K562 (cell line): Measurements from ENCODE around the gene RFWD3. TPM values are rescaled to one million over a fixed set of nuclear protein-coding genes. Genes with fewer than 3 reads are reported as not detected.

Source experiments
- BMI1 ChIP-seq: fragments of 150-350 bp; IDR thresholded peaks from 2 replicates; pipeline ENCODE4 v1.6.1; 2014; ENCODE audit warnings: low read length
- CREB3L1 ChIP-seq: fragments of 450-650 bp; IDR thresholded peaks from 2 replicates; pipeline ENCODE4 v1.6.1; 2014; ENCODE audit warnings: low read depth, mild to moderate bottlenecking, moderate library complexity, borderline replicate concordance
- ETV1 ChIP-seq: fragments of 450-650 bp; conservative IDR thresholded peaks from 2 replicates; pipeline ENCODE4 v1.6.1; 2016; ENCODE audit warnings: missing genetic modification characterization, control low read depth, low read depth, missing compliant biosample characterization
- FOXK1 ChIP-seq: sonication (generic); formaldehyde crosslinking; IDR thresholded peaks from 2 replicates; pipeline ENCODE4 v1.8.0; 2022; ENCODE audit warnings: missing genetic modification reagents, mild to moderate bottlenecking, borderline replicate concordance
- GABPB2 ChIP-seq: fragments of 250-450 bp; sonication (Bioruptor Pico); conservative IDR thresholded peaks from 2 replicates; pipeline ENCODE4 v1.5.1; 2021; ENCODE audit warnings: mild to moderate bottlenecking
- GATA2 ChIP-seq: sonication (generic); formaldehyde crosslinking; IDR thresholded peaks from 2 replicates; pipeline ENCODE4 v1.4.0; 2020; ENCODE audit warnings: mild to moderate bottlenecking, missing genetic modification reagents
- HDAC1 ChIP-seq, 2 experiments: fragments of 450-650 bp; IDR thresholded peaks; 2 replicates each; pipeline ENCODE4 v1.6.1; 2016 to 2017; ENCODE audit warnings: inconsistent platforms in 1 of 2, mild to moderate bottlenecking in 1 of 2, moderate library complexity in 1 of 2
- HDAC3 ChIP-seq: fragments of 450-650 bp; IDR thresholded peaks from 2 replicates; pipeline ENCODE4 v1.6.1; 2018; ENCODE audit warnings: borderline replicate concordance, mild to moderate bottlenecking, moderate library complexity; ENCODE audit not compliant: partially characterized antibody
- JUN ChIP-seq, 2 experiments: sonication (generic) in 1 of 2; formaldehyde crosslinking in 1 of 2; IDR thresholded peaks; 2 replicates each; pipeline versions ENCODE4 v1.6.1 to v1.8.0; 2012 to 2022; ENCODE audit warnings: borderline replicate concordance in 2 of 2, mild to moderate bottlenecking in 2 of 2, improper control_type of control experiment in 1 of 2, low read depth in 1 of 2, low read length in 1 of 2, missing genetic modification reagents in 1 of 2
- KDM4B ChIP-seq, 2 experiments: fragments of 450-650 bp in 1 of 2; sonication (generic) in 1 of 2; IDR thresholded peaks; 2 replicates each; pipeline ENCODE4 v1.6.1; 2016 to 2017; ENCODE audit warnings: borderline replicate concordance in 2 of 2, antibody characterized with exemption in 1 of 2, low read depth in 1 of 2, mild to moderate bottlenecking in 1 of 2
- MTA1 ChIP-seq: fragments of 450-650 bp; IDR thresholded peaks from 2 replicates; pipeline ENCODE4 v1.6.1; 2017; ENCODE audit warnings: borderline replicate concordance
- PTRF ChIP-seq: fragments of 450-650 bp; IDR thresholded peaks from 2 replicates; pipeline ENCODE4 v1.6.1; 2016; ENCODE audit warnings: mild to moderate bottlenecking, missing genetic modification characterization, missing compliant biosample characterization
- RBM22 ChIP-seq: fragments of 200-400 bp; formaldehyde crosslinking; IDR thresholded peaks from 2 replicates; pipeline ENCODE4 v1.6.1; 2018; ENCODE audit warnings: low read length, low read depth; ENCODE audit not compliant: poor library complexity, severe bottlenecking
- SIN3A ChIP-seq, 2 experiments: fragments of 150-350 bp in 1 of 2; IDR thresholded peaks; 2 replicates each; pipeline ENCODE4 v1.6.1; 2011 to 2016; ENCODE audit warnings: borderline replicate concordance in 2 of 2, low read depth in 2 of 2, low read length in 2 of 2, mild to moderate bottlenecking in 2 of 2, moderate library complexity in 2 of 2; ENCODE audit not compliant: control insufficient read depth in 1 of 2
- SMARCA4 ChIP-seq: fragments of 450-650 bp; IDR thresholded peaks from 2 replicates; pipeline ENCODE4 v1.6.1; 2016
- SMARCE1 ChIP-seq: fragments of 450-650 bp; IDR thresholded peaks from 2 replicates; pipeline ENCODE4 v1.7.1; 2016; ENCODE audit warnings: mild to moderate bottlenecking
- ZBTB26 ChIP-seq: fragments of 450-650 bp; formaldehyde crosslinking; IDR thresholded peaks from 2 replicates; pipeline ENCODE4 v1.4.0; 2022; ENCODE audit warnings: missing genetic modification characterization
- ZNF316 ChIP-seq: fragments of 450-650 bp; IDR thresholded peaks from 2 replicates; pipeline ENCODE4 v1.6.1; 2016
- ZNF592 ChIP-seq: fragments of 450-650 bp; IDR thresholded peaks from 2 replicates; pipeline ENCODE4 v1.6.1; 2017; ENCODE audit warnings: antibody characterized with exemption, mild to moderate bottlenecking
- ZNF668 ChIP-seq: fragments of 250-450 bp; sonication (Bioruptor Pico); IDR thresholded peaks from 2 replicates; pipeline ENCODE4 v1.8.0; 2022; ENCODE audit warnings: mild to moderate bottlenecking, inconsistent platforms
- ZNF695 ChIP-seq: fragments of 450-650 bp; formaldehyde crosslinking; IDR thresholded peaks from 2 replicates; pipeline ENCODE4 v1.4.0; 2020; ENCODE audit warnings: mild to moderate bottlenecking, moderate library complexity
- polyA plus RNA-seq, 8 experiments: library from polyadenylated mRNA; depleted of rRNA in 4 of 8; stranded (reverse) in 5 of 8; unstranded in 3 of 8; fragments of >200 nt; fragmentation: Nextera tagmentation in 2 of 8; fragmentation: Illumina TruSeq in 1 of 8; extraction: Ambion mirVana in 2 of 8; extraction: Trizol in 1 of 8; gene quantifications; 2 replicates each; pipeline versions ENCODE4 v1.2.1 to v1.2.3, GENCODE V29; 2011 to 2014; ENCODE audit warnings: inconsistent platforms in 1 of 8, missing spikeins in 1 of 8
- total RNA-seq, 7 experiments: library from RNA; depleted of rRNA in 6 of 7; stranded (reverse); fragments of >200 nt in 6 of 7; fragmentation: Illumina TruSeq in 2 of 7; extraction: Trizol in 2 of 7; gene quantifications; 2 replicates each; pipeline versions ENCODE4 v1.2.1 to v1.2.3, GENCODE V29; 2011 to 2021; ENCODE audit warnings: low replicate concordance in 1 of 7

Gene RFWD3
- total and polyA plus RNA-seq, 9 of the 15 experiments (the other 6 are each of a cell fraction or from before 2014, with no cell fraction given), result 20.8 to 121 (median 79.0) TPM

GRCh38 chr16:74666010-74666421 lies 661 bp downstream of the RFWD3 start (continued):
- TF ChIP-seq MTA1 (peak; percentile 80), ZNF668 (no peak), GABPB2 (no peak), ZNF316 (no peak), SIN3A (IDR thresholded peaks at IDR 0.05; ENCODE audit: borderline replicate concordance in 2 of 2, control insufficient read depth in 1 of 2, low read depth in 2 of 2, low read length in 2 of 2) (no peak), RBM22 (no peak), ZNF592 (no peak), JUN (IDR thresholded peaks at IDR 0.05; ENCODE audit: borderline replicate concordance, low read depth, low read length) (no peak), JUN (CRISPR knock-in tag; IDR thresholded peaks at IDR 0.05; ENCODE audit: borderline replicate concordance) (no peak), FOXK1 (CRISPR knock-in tag) (no peak), SMARCE1 (no peak), SMARCA4 (0 out of 2 replicates have a peak, but pooled peaks have one; percentile 2), KDM4B (IDR thresholded peaks at IDR 0.05; ENCODE audit: borderline replicate concordance in 2 of 2, low read depth in 1 of 2) (no peak), HDAC1 (IDR thresholded peaks at IDR 0.05) (0 out of 4 replicates have a peak, but pooled peaks of 1 of the 2 experiments have one; percentile 8), BMI1 (no peak), PTRF (tag) (no peak), CREB3L1 (no peak), ETV1 (tag) (no peak), ZBTB26 (CRISPR knock-in tag) (no peak), HDAC3 (no peak), ZNF695 (CRISPR knock-in tag) (no peak), GATA2 (CRISPR knock-in tag) (peak; percentile 81)
